KMS-11 (cell line): ENCODE results near the gene MYH1.

ENCODE experiments used
- H2AFZ ChIP-seq: fragments of 200-600 bp; sonication (generic); 2 replicates; pipeline ENCODE4 v1.6.1; 2016; ENCODE audit warnings: antibody characterized with exemption, mixed run types, low read depth
- H3K27ac ChIP-seq: fragments of 200-600 bp; sonication (generic); 2 replicates; pipeline ENCODE4 v1.6.1; 2016; ENCODE audit warnings: mild to moderate bottlenecking, mixed run types
- H3K27me3 ChIP-seq: fragments of 200-600 bp; sonication (generic); 2 replicates; pipeline ENCODE4 v1.6.1; 2017; ENCODE audit warnings: mild to moderate bottlenecking, low read depth, mixed run types, moderate library complexity; ENCODE audit not compliant: insufficient read depth
- H3K36me3 ChIP-seq: fragments of 200-600 bp; sonication (generic); 2 replicates; pipeline ENCODE4 v1.6.1; 2017; ENCODE audit warnings: mild to moderate bottlenecking, mixed run types; ENCODE audit not compliant: insufficient read depth
- H3K4me1 ChIP-seq: fragments of 200-600 bp; sonication (generic); 2 replicates; pipeline ENCODE4 v1.6.1; 2016; ENCODE audit warnings: mild to moderate bottlenecking, low read depth, mixed run types; ENCODE audit not compliant: poor library complexity, severe bottlenecking
- H3K4me2 ChIP-seq: fragments of 200-600 bp; sonication (generic); 2 replicates; pipeline ENCODE4 v1.7.0; 2016; ENCODE audit warnings: mild to moderate bottlenecking, mixed run types
- H3K4me3 ChIP-seq: fragments of 200-600 bp; sonication (generic); IDR thresholded peaks from 2 replicates; pipeline ENCODE4 v1.6.1; 2017; ENCODE audit warnings: low read depth, low read length, mixed read lengths; ENCODE audit not compliant: insufficient read depth
- H3K79me2 ChIP-seq: fragments of 200-600 bp; sonication (generic); 2 replicates; pipeline ENCODE4 v1.6.1; 2016; ENCODE audit warnings: low read depth, mixed run types; ENCODE audit not compliant: insufficient read depth
- H3K9ac ChIP-seq: fragments of 200-600 bp; sonication (generic); 2 replicates; pipeline ENCODE4 v1.6.1; 2016; ENCODE audit warnings: mild to moderate bottlenecking, mixed run types
- H4K20me1 ChIP-seq: fragments of 200-600 bp; sonication (generic); 2 replicates; pipeline ENCODE4 v1.6.1; 2016; ENCODE audit warnings: mild to moderate bottlenecking, mixed run types; ENCODE audit not compliant: insufficient read depth
- CTCF ChIP-seq: fragments of 200-600 bp; sonication (generic); conservative IDR thresholded peaks from 2 replicates; pipeline ENCODE4 v1.6.1; 2017; ENCODE audit warnings: low read depth, mild to moderate bottlenecking, antibody characterized with exemption, low read length, moderate library complexity, mixed read lengths

Gene MYH1

DNA sequence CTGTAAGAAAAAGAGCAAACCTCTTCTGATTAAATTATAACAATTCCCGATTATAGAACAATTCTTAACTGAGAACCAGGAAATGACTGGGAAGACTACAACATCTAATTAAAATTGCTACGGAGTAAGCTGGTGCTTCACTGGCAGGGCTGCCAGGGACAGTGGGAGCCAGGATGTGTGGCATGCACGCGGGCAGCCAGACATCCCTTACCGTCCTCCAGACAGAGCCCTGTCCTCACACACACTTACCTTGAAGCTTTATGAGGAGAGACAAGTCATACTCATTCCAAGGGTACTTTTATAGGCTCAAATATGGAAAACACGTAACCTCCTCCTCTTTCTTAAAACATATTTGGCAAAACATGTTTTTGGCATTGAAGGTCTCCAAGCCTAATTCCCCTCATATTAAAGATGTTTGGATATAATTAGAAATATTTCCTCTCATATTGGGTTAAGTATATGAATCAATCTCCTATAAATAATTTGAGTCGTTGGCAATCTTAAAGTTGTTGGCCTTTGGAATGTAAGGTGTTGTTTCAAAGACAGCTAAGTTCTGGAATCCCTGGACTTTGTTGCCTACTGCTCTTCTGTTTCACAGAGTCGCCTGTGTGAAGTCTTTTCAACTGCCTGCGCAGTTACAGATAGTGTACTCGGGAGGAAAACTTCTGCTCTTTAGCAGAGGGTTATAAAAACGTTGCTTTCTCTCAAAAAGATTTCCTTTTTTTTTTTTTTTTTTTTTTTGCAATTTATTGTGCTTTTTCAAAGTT is at the start of gene MYH1:
TSS of gene MYH1 (minus strand) at position 272 of the 767 bp plus-strand sequence. CDS start 1,900 bp downstream, outside the sequence.
- Histone ChIP-seq H3K27ac (no peak within 1 kb of the TSS), H3K9ac (no peak within 1 kb of the TSS), H4K20me1 (no peaks in the 10 kb centered on the region), H3K4me1 (no peaks in the 10 kb centered on the region), H3K27me3 (no peaks in the 10 kb centered on the region), H2AFZ (no peak within 1 kb of the TSS), H3K36me3 (no peaks in the 10 kb centered on the region), H3K4me3 (no peak within 1 kb of the TSS), H3K79me2 (no peaks in the 10 kb centered on the region), H3K4me2 (no peak within 1 kb of the TSS)
- no peak for TF ChIP-seq CTCF

DNA sequence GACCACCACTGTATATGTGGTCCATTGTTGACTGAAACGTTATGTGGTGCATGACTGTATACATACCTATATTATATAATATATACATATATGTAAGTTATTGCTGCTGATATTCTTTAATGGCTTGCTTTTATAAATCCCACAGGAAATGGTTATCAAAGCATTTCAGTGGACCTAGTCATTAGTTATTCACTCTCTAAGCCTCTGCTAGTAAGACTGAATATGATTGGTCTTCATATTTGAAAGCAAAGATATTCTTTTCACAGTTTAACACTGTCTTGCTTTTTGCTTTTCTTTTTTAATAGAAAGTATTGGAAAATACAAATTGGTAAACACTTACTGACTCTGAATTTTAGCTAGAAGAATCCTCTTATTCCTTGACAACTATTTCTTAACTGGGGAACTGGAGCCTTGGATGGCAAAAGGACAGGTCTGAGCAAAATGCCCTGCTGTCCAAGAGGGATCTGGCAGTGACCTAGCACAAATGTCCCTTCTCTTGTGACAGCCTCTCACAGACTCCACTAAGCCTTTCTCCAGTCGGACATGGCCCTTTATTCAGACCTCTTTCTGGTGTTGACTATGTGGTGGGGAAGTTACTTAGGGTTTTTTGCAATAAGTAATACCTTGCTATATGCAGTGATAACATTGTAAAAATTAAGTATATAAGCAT is 45.8 kb upstream of the MYH1 start:
- Histone ChIP-seq H3K36me3 (no peaks in the 10 kb centered on the region), H3K4me1 (no peaks in the 10 kb centered on the region), H3K9ac (no peak overlapping the region), H3K27me3 (no peaks in the 10 kb centered on the region), H3K4me2 (no peak overlapping the region), H2AFZ (no peak overlapping the region), H3K4me3 (no peak overlapping the region), H3K79me2 (no peaks in the 10 kb centered on the region), H3K27ac (no peak overlapping the region), H4K20me1 (no peaks in the 10 kb centered on the region)
- TF ChIP-seq CTCF = no peak

- Histone ChIP-seq H3K27ac (no peak overlapping the region), H3K4me1 (no peaks in the 10 kb centered on the region), H4K20me1 (no peaks in the 10 kb centered on the region), H2AFZ (no peak overlapping the region), H3K4me3 (no peak overlapping the region), H3K27me3 (no peaks in the 10 kb centered on the region), H3K4me2 (no peak overlapping the region), H3K9ac (no peak overlapping the region), H3K79me2 (no peaks in the 10 kb centered on the region), H3K36me3 (no peaks in the 10 kb centered on the region)
- no peak for TF ChIP-seq CTCF
These were observed 39.7 kb upstream of the MYH1 start for GRCh38 chr17:10558049-10558448.

DNA sequence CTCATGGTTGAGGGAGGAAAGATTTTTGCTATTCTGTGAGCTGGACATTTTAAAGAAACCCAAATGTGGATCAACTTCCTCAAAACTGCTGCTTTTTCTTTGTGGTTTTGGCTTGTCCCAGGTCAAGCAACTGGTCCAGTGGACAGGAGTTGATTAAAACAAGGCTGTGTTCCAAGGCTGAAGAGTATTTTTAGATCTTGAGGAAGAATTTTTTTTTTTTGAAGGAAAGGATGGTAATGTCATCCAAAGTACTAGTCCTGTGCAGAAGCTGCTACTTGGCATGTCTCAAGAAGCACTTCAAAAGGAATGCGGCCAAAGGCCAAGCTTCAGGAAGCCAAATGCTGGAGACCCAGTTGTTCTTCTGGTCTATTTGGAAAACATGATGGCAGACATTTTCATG is 39.1 kb upstream of the MYH1 start:
- Histone ChIP-seq H3K36me3 (no peaks in the 10 kb centered on the region), H3K27me3 (no peaks in the 10 kb centered on the region), H2AFZ (no peak overlapping the region), H3K4me2 (no peak overlapping the region), H3K4me1 (no peaks in the 10 kb centered on the region), H3K4me3 (no peak overlapping the region), H4K20me1 (no peaks in the 10 kb centered on the region), H3K79me2 (no peaks in the 10 kb centered on the region), H3K9ac (no peak overlapping the region), H3K27ac (no peak overlapping the region)
- TF ChIP-seq CTCF = no peak
